GM23248 (cell line): ENCODE results near the gene COL16A1.

Experiments
- EZH2 ChIP-seq: fragments of 200-600 bp; sonication (generic); IDR thresholded peaks from 2 replicates; pipeline ENCODE4 v1.6.1; 2018; ENCODE audit warnings: antibody characterized with exemption, mild to moderate bottlenecking; ENCODE audit not compliant: insufficient read depth, poor library complexity, severe bottlenecking
- EZH2phosphoT487 ChIP-seq: fragments of 200-600 bp; sonication (generic); IDR thresholded peaks from 2 replicates; pipeline ENCODE4 v1.6.1; 2018; ENCODE audit warnings: antibody characterized with exemption, moderate library complexity, mild to moderate bottlenecking, low read depth; ENCODE audit not compliant: insufficient read depth

DNA sequence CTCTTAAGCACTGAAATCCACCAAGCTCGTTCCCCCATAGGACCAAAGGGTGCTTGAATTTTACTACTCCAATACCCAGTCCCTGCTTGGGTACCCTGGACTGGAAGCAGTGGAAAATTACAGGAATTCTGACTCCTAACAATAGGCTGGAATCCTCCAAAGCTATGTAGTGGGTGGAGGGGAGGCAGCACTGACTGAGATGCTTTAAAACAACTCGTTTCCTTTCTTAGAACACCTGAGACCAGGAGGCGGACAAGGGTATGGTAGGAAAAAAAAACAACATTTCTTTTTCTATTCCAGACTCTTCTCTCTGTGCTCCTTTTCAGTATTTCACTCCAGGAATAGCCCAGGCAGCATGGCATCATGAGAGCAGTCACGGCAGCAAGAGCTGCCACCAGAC, 61.5 kb downstream of the COL16A1 start:
- TF ChIP-seq EZH2phosphoT487 (no peak), EZH2 (no peak)
